Stimulated activated effector memory CD8-positive, alpha-beta T cell treated with anti-CD3 and anti-CD28 coated beads, Interleukin-12 subunit alpha, Interleukin-12 subunit beta, amount 100 ng/mL, for 72 hours (primary cell): ENCODE measurements around the gene CEACAM6.
"Not testable (repeated sequence)": the region's sequence is repeated elsewhere in the genome, so short reads cannot be mapped to it uniquely, and the experiment has no call there.

Source experiments
- ATAC-seq: fragments of 150-1000 bp; cut with Tn5 transposase; 2 replicates; pipeline ENCODE4 v1.10.0; 2021
- DNase-seq, 2 donors: peaks; one replicate each; pipeline ENCODE4 v3.0.0; 2021 to 2022; ENCODE audit warnings: low spot score in 2 of 2
- H3K27ac Mint-ChIP-seq: one replicate; pipeline ENCODE4 v1.8.0; 2022; ENCODE audit warnings: mild to moderate bottlenecking, mixed read lengths
- H3K36me3 Mint-ChIP-seq: one replicate; pipeline ENCODE4 v1.8.0; 2022; ENCODE audit warnings: mild to moderate bottlenecking, mixed read lengths
- H3K4me1 Mint-ChIP-seq: one replicate; pipeline ENCODE4 v1.8.0; 2022; ENCODE audit warnings: mixed read lengths
- H3K4me3 Mint-ChIP-seq: one replicate; pipeline ENCODE4 v1.8.0; 2022; ENCODE audit warnings: mild to moderate bottlenecking, mixed read lengths
- H3K9me3 Mint-ChIP-seq: one replicate; pipeline ENCODE4 v1.8.0; 2022; ENCODE audit warnings: mixed read lengths

CEACAM6 gene

DNA sequence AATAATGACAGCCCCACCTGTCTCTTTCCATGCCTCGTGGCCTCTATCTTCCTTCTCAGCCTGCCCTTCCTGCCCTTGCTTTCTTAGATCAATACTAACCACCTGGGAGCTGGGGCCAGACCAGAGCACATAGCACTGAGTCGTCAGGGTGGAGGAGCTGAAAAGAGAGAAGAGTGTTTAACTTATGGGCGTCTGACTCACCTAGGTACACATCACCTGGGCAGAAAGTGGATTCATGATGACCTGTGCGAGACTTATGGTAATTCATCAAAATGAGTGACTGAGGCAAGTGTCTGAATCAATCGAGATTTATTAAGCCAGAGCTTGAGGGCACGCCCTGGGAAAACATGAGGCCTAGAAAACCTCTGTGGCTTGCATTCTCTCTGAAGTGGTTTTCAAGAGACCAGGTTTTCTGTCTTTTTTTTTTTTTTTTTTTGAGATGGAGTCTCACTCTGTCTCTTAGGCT is 19.2 kb downstream of the CEACAM6 start:
- Mint-ChIP-seq H3K4me1 (peaks cover 23% of the 10 kb centered on the region), H3K9me3 (no peaks in the 10 kb centered on the region), H3K36me3 (no peaks in the 10 kb centered on the region), H3K4me3 (no peak overlapping the region), H3K27ac (peak overlapping the region; percentile 26)
- DNase-seq: no peak
- ATAC-seq: peak; percentile 76

DNA sequence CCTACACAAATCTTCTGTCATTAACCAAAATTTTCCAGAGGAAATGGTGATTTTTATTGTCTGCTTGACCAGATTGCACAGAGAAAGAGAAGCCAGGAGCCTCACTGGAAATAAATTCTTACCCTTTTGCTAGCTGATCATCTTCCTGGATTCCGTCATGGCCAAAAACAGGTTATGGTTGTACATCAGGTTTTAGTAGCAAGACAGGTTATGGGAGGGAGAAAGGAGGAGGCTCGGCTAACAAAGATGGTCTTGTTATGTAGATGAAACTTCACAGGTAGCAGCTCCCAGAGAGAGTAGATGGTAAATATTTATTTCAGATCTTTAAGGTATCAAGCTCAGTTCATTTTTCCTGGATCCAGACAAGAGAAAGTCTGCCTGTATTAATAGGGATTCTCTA is 21.4 kb downstream of the CEACAM6 start:
- no peak for ATAC-seq
- Mint-ChIP-seq H3K9me3 (no peaks in the 10 kb centered on the region), H3K36me3 (no peaks in the 10 kb centered on the region), H3K4me1 (peaks cover 20% of the 10 kb centered on the region), H3K4me3 (no peak overlapping the region), H3K27ac (no peak overlapping the region)
- DNase-seq: no peak

DNA sequence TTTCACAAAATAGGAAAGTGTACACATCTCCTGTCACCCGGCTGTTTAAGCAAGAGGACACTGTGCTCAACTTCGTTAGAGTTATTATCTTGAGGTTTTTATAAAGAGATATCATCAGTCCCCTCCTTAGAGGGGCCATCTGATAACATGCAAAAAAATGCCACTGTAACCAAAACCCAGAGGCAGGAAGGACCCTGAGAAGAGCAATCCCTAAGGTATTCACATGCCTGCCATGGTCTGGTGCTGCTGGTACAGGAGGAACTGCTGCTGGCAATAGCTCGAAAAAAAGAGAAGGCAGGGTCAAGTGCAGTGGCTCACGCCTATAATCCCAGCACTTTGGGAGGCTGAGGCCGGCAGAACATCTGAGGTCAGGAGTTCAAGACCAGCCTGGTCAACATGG is 28.3 kb downstream of the CEACAM6 start:
- H3K27ac Mint-ChIP-seq: no peak overlapping the region
- ATAC-seq (no peak), DNase-seq (no peak)
- H3K4me1 Mint-ChIP-seq: peaks cover 18% of the 10 kb centered on the region
- H3K4me3 Mint-ChIP-seq: no peak overlapping the region
- H3K9me3 Mint-ChIP-seq: no peaks in the 10 kb centered on the region
- no peaks in the 10 kb centered on the region for H3K36me3 Mint-ChIP-seq

DNA sequence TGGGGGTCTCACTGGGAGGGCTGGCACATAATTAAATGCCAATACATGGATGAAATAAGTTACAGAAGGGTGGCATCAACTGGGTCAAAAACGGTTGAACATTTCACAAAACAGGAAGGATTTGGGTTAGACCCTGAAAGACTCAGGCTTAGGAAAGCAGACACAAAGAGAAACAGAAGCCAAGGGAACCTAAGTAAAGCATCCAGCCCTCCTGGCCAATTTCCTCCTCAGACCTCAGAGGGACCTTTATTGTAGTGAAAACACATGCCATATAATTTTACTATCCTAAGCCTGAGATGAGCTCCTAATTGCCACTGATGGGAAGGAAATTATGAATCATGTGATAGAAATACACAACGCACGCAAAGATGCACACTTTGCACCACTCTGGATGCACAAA is 29.0 kb downstream of the CEACAM6 start:
- H3K4me3 Mint-ChIP-seq: peak overlapping the region; percentile 10
- H3K9me3 Mint-ChIP-seq: no peaks in the 10 kb centered on the region

DNA sequence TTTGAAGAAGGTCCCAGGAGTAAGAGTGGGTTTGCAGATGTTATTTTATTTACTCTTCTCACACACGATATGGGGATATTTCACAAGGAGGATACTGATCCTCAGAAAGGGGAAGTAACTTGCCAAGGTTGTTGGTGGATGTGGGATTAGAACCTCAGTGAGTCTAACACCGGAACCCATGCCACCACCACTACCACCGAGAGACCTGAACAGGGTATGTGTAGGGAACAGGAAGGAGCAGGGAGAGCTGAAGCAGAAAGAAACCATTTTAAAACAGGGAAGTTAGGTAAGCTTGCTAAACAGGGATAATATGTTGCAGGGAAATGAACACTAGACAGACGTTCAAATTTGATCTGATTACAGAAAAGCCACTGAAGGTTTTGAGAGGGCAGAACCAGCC is 29.4 kb downstream of the CEACAM6 start:
- Mint-ChIP-seq H3K27ac (no peak overlapping the region), H3K4me1 (peaks cover 18% of the 10 kb centered on the region), H3K36me3 (peaks cover 4% of the 10 kb centered on the region), H3K9me3 (no peaks in the 10 kb centered on the region), H3K4me3 (peak overlapping the region; percentile 10)
- DNase-seq (no peak), ATAC-seq (no peak)

More for the DNA sequence above, 29.0 kb downstream of the CEACAM6 start:
- ATAC-seq (no peak), DNase-seq (no peak)
- Mint-ChIP-seq H3K36me3 (peaks cover under 1% of the 10 kb centered on the region), H3K4me1 (peaks cover 18% of the 10 kb centered on the region), H3K27ac (no peak overlapping the region)

DNA sequence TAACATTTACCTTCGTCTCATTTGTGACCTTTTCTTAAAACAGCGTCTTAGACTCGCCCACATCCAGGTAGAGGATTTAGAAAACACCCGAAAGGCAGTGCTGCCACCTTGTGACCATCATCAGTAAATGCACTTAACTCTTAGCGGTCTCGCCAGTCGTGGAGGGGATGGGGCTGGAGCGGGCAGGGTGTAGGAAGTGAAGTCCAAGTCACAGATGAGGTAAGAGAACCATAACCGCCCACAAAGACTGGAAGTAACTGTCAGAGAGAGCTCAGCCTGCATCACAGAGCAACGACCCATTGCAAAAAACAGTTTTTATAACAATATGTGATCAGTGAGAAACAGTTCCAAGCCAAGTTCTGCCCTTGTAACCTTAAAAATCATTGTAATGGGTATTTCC is 30.3 kb downstream of the CEACAM6 start:
- H3K4me3 Mint-ChIP-seq: peak overlapping the region; percentile 10
- no peak overlapping the region for H3K27ac Mint-ChIP-seq

DNA sequence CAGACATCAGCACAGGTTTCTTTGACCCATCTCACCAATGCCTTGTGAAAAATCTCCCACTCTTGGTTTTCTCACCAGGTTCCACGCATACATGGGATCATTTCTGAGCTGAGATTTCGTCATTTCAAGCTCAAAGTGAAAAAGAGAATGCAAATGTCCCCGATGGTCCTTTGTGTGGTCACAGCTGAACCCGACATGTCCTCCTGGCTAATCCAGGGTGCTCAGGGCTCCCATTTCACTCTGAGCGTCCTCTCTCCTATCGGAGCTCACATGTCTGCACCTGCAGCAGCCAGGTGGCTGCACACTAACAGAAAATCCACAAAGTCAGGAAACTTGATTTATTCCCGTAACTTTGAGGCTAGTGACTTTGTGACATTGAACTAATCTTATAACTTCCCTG is 31.7 kb downstream of the CEACAM6 start:
- no peaks in the 10 kb centered on the region for H3K9me3 Mint-ChIP-seq
- ATAC-seq: no peak
- H3K4me1 Mint-ChIP-seq: peaks cover 18% of the 10 kb centered on the region

More for the DNA sequence above, 30.3 kb downstream of the CEACAM6 start:
- H3K9me3 Mint-ChIP-seq: no peaks in the 10 kb centered on the region
- peaks cover 6% of the 10 kb centered on the region for H3K36me3 Mint-ChIP-seq
- H3K4me1 Mint-ChIP-seq: peaks cover 18% of the 10 kb centered on the region
- DNase-seq (peak; percentile 57 to 76), ATAC-seq (peak; percentile 92)

DNA sequence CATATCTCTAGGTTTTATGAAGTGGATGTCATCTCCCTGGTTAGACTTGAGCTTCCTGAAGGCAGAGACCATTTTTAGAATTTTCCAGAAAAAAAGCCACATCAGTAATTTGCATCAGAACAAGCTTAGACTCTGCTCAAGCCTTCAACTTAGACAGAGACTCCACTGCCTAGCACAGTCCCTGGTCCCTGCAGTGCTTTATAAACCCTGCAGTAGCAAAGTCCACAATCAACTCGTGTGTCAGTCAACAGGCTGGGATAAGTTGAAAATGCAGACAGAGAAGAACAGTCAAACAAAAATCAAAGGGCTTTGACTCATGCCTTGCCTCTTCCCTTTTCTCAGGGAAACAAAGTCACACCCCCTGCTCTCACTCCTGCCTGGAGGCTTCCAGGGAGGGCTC is 33.2 kb downstream of the CEACAM6 start:
- DNase-seq, H3K36me3 Mint-ChIP-seq, H3K27ac Mint-ChIP-seq, H3K4me3 Mint-ChIP-seq, H3K9me3 Mint-ChIP-seq, ATAC-seq: not testable (repeated sequence)
- H3K4me1 Mint-ChIP-seq: peaks cover 18% of the 10 kb centered on the region

More for the DNA sequence above, 31.7 kb downstream of the CEACAM6 start:
- DNase-seq: no peak
- H3K36me3 Mint-ChIP-seq: peaks cover 6% of the 10 kb centered on the region
- no peak overlapping the region for H3K27ac Mint-ChIP-seq
- H3K4me3 Mint-ChIP-seq: no peak overlapping the region

DNA sequence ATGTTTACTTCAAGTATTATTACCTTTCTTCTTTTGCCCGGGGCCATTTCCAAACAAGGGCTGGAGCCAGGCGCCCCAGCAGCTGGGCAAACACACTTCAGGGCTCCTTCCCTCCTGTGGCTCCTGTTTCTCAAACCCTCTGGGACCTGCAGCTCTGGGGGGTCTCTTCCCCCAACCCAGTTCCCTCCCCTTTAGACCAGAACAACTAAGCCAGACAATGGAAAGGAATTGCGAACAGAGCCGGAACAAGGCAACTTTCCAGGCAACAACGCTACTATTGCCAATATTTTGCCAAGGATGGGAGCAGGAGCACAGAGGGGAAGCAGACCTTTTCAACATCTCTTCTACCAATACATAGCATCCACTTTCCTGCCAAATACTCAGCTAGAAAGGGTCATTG is 33.7 kb downstream of the CEACAM6 start:
- H3K4me3 Mint-ChIP-seq, H3K9me3 Mint-ChIP-seq, H3K27ac Mint-ChIP-seq, DNase-seq, ATAC-seq, H3K36me3 Mint-ChIP-seq: not testable (repeated sequence)
- peaks cover 18% of the 10 kb centered on the region for H3K4me1 Mint-ChIP-seq

DNA sequence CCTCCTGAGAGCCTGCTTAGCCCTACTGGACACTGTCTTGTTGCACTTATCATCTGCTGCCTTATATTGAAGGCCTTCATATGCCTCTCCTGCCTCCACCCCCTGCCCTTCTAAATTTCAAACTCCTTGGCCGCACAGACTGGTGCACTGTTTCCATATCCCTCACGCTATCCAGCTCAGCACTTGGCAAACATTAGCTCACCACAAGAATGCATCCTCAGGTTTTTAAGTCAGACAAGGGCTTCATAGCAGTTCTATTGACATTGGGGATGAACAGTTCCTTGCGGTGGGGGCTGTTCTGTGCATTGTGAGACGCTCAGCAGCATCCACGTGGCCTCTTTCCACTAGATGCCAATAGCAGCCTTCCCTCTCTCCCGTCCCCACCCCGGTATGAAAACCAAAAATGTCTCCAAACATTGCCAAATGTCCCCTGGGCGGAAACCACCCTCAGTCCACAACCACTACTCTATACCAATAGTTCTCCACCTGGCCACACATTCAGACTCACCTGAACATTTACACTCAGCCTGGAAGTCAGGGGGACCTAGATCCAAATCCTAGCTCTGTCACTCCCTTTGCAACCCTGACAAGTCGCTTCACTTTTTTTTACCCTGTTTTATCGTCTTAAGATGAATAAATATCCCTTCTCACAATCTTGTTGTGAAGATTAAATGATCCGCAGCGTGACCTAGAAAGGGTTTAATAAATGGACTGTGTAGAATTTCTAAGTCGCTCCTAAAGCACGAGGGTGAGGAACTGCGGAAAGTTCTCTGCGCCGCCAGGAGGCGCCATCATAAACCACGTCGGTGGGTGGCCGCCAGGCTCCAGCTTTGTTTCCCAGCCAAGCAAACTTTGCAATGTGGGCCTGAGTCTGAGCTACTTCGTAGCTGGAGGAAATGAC is 37.4 kb downstream of the CEACAM6 start:
- ATAC-seq (peak; percentile 49), DNase-seq (peak; percentile 28 to 59)
- Mint-ChIP-seq H3K4me3 (no peak overlapping the region), H3K27ac (no peak overlapping the region), H3K36me3 (peaks cover 6% of the 10 kb centered on the region), H3K4me1 (peaks cover 8% of the 10 kb centered on the region), H3K9me3 (no peaks in the 10 kb centered on the region)

DNA sequence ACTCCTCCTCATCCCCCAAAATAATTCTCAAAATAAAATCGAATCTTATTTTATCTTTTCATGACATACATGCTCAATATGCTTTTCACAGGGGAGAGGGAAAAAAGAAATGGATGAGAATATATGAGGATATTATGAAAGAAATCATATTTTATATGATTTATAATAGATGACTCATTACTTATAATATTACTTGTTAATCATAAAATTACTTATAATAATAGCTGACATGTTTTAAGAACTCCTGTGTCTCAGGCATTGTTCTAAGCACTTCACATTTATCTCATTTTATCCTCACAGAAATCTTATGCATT is 38.0 kb downstream of the CEACAM6 start:
- Mint-ChIP-seq H3K4me3 (no peak overlapping the region), H3K27ac (no peak overlapping the region), H3K36me3 (peaks cover 6% of the 10 kb centered on the region), H3K9me3 (no peaks in the 10 kb centered on the region), H3K4me1 (peaks cover 8% of the 10 kb centered on the region)
- ATAC-seq: no peak
- DNase-seq: no peak

DNA sequence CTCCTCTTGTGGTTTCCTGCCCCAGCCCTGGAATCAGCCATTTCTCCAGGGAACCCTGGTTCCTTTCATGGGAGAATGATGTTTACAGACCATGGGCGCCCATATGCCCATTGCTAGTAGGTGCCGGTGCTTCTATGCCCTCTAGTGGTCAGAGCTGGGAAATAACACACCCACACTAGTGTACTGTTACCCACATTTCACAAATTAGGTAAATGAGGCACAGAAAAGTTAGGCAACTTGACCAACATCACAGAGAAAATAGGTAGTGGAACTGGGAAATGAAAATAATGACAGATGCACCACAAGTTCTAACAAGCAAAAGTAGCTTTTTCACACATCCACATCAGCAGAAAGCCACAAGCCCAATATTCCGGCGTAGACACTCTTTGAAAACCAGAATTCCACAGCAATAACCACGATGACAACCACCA is 39.7 kb downstream of the CEACAM6 start:
- H3K4me3 Mint-ChIP-seq: no peak overlapping the region
- H3K4me1 Mint-ChIP-seq: peaks cover 8% of the 10 kb centered on the region
- DNase-seq: peak; percentile 44 to 78
- peak; percentile 85 for ATAC-seq
- no peaks in the 10 kb centered on the region for H3K36me3 Mint-ChIP-seq
- H3K27ac Mint-ChIP-seq: no peak overlapping the region
- no peaks in the 10 kb centered on the region for H3K9me3 Mint-ChIP-seq

DNA sequence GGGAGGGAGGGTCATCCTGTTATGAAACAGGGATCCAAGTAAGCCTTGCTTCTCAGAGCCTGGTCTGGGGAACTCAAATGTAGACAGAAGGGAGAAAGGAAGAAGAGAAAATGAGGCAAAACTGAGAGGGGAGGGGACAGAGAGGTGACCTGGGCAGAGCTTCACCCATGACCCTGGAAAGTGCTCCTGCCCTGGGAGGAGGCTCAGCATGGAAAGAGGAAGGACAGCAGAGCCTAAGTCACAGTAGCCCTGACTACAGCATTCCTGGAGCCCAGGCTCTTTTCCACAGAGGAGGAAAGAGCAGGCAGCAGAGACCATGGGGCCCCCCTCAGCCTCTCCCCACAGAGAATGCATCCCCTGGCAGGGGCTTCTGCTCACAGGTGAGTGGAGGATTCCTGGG is 41.0 kb downstream of the CEACAM6 start, which contains the start of gene CEACAM3:
TSS of gene CEACAM3 (plus strand) at position 226 of the 400 bp plus-strand sequence. CDS start at position 317, 91 bp downstream.
- Mint-ChIP-seq H3K4me1 (peaks cover 8% of the 10 kb centered on the region), H3K4me3 (no peak within 1 kb of the TSS), H3K36me3 (no peaks in the 10 kb centered on the region), H3K27ac (no peak within 1 kb of the TSS), H3K9me3 (no peaks in the 10 kb centered on the region)
- DNase-seq: no peak
- no peak for ATAC-seq

DNA sequence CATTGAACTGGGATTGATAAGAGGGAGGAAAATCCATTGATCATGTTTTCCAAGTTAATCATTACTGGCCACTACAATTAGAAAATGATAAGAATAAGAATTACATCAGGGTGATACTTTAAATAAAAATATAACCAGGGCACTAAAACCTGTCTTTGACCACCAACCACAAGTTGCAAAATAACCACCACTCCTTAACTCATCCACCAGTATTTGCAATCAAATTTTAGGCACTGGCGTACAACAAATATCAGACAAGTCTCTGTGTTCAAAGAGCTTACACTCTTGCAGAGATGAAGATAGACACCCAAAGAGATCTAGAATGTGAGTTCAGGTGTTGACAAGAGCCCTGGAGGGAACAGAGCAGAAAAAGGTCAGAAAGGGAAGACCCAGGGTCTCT is 41.6 kb downstream of the CEACAM6 start:
- no peak overlapping the region for H3K4me3 Mint-ChIP-seq
- no peak overlapping the region for H3K27ac Mint-ChIP-seq
- DNase-seq (no peak), ATAC-seq (no peak)
- peaks cover 8% of the 10 kb centered on the region for H3K4me1 Mint-ChIP-seq
- no peaks in the 10 kb centered on the region for H3K36me3 Mint-ChIP-seq
- no peaks in the 10 kb centered on the region for H3K9me3 Mint-ChIP-seq

DNA sequence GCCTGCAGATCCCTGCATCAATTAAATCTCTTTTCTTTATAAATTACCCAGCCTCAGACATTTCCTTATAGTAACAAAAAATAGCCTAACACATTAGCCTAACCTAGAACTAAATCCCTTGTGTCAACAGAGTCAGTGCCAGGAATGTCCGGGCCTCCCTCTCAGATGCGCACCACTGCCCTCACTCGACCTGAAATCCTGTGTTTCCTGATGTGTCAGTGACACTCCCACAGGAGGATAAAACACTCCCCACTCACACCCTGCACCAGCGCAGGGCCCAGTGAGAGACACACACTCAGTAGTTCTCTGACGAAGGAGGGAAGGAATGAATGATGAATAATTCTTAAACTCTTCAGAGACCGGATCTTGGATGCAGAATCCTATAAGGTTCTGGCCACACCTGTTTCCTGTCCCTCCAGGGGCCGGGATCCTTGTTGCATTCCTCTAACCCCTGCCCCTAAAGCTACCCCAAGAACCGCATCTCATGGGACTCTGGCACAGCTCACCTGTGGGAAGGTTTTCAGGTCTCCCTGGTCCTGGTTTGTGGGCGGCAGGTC is 44.2 kb downstream of the CEACAM6 start:
- no peak for ATAC-seq
- Mint-ChIP-seq H3K9me3 (no peaks in the 10 kb centered on the region), H3K27ac (peak overlapping the region; percentile 72), H3K4me3 (no peak overlapping the region), H3K36me3 (no peaks in the 10 kb centered on the region), H3K4me1 (peaks cover 14% of the 10 kb centered on the region)
- no peak for DNase-seq

DNA sequence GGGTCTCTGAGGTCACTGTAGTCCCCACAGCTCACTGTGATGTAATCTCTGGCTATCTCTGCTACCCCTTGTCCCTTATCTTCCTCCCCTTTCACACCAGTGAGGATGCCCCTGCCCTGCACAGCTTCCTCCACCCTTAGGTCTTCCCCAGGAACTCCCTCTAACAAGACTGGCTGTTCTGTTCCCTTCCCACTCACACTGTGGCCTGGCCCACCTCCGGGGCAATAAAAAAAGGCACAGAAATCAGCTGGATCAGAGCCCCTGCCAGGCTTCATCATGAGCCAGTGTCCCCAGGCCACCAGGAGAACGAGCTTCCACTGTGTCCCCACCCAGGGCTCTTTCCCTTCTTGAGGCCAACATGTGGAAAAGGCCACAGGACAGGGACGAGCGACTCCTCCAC is 45.7 kb downstream of the CEACAM6 start:
- Mint-ChIP-seq H3K27ac (no peak overlapping the region), H3K36me3 (no peaks in the 10 kb centered on the region), H3K4me3 (no peak overlapping the region), H3K9me3 (no peaks in the 10 kb centered on the region), H3K4me1 (peaks cover 6% of the 10 kb centered on the region)
- DNase-seq (no peak), ATAC-seq (no peak)
